ENCODE measurements around the gene RGR.

The RGR gene

DNA sequence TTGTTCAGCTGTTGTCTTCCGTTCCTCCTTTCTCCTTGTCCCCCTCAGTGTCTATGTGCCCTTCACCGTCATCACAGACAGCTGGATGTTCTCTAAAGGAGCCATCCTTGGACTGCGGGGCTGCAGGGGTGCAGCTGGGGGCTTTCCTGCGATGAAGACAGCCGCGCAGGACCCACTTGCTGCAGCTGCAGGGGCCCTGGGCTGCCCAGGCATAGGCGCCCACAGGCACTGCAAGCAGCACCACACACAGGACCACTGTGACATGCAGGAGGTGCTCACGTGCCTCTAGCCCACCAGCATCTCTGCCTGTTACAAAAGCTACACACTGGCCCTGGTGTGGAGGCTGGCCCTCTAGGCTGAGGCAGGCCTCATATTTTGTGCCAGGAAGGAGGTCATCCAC lies 22.9 kb upstream of the RGR start:
- no peak for DNase-seq (ENCODE audit: low spot score)

DNA sequence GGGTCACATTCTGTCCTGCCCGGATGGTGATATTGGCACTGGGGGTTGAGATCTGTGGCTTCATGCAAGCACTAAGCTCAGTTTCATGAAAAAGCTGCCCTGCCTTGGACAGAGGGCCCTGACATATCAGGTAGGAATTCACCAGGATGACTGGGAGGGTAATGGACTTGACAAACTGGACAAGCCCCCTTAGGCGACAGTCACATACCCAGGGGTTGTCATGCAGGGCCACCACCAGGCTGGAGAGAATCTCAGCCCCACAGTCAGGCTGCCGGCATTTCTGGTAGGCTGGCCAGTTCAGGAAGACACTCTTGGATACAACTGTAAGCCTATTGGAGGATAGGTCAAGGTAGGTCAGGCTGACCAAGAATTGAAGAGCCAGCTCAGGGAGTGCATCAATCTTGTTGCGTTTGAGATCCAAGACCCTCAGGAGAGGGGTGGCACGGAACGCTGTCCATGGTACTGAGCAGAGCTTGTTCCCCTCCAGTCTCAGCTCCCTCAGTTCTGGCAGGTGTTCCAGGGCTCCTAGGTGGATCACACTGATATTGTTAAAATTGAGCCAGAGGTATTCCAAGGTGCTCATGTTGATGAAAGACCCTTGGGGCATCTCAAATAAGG lies 20.3 kb upstream of the RGR start:
- DNase-seq (ENCODE audit: low spot score), result no peak

DNA sequence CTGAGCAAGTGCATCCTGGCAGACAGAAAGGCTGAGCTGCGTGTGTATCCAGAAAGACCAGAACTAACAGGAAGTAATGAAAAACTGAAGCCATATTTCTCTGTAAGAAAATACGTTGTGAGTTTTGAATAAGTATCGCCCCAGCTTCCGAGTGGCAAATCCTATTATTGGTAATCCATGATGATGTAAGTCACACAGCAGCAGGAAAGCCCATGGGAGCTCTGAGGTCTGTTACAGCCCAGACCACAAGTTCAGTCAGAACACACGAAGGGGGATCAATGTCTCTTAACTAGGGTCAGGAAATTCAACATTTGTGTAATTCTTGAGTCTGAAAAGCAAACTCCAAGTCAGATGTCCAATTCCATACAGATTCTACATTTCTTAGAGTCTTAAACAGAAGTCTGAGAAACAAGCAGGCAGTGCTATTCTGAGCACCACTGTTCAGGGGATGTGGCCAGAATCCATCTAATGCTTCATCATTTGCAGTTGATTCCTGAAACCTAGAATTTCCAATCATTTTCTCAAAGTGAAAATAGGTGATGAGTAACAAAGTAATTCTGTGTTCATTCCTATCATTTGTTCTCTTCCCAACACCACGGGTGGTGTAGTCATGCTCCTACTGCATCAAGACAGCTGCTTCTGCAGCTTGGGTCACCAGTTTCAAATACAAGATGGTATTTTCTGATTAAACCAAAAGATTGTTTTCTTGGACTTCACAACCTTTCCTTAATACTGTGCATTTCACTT lies 19.3 kb upstream of the RGR start, which contains the start of gene LRIT2:
Gene LRIT2, minus strand, starts transcription at position 118 of the 747 bp plus-strand sequence. Its CDS starts 24 bp downstream, at position 94.
- DNase-seq (ENCODE audit: low spot score), result no peak

DNA sequence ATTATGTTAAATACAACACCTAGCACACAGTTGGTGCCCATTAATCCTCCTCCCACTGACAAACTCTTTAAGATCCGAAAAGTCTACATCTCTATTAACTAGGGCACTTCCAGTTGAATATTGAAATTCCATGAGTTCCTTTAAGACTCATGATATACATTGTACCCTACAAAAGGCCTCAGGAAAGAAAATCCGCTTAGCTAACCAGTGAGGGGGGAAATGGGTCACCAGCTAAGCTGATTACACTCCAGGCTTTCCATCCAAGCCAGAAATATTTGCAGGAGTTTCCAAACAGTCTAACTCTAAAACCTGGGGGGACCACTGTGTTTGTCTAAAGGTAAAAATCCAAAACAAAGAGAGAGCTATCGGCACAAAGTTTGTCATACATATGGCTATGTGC lies 18.2 kb upstream of the RGR start:
- no peak for DNase-seq (ENCODE audit: low spot score)

DNA sequence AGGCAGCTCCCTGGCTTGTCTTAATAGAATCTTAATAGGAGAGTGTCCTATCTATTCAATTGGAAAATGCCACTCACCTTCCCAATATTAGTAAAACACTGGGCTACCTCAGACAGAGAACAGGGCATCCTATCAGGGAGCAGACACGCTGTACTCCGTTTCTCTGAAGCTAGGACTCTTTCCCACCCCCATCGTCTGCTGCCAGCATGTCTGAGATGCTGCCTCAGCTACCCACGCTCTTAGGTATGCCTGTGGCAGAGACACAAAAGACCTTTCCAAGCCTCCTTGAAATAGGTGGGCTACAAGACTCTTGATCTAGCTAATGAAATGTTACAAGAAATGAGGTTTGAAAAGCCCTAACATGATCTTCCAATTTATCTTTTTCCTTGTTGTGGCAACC lies 17.0 kb upstream of the RGR start:
- no peak for DNase-seq (ENCODE audit: low spot score)

DNA sequence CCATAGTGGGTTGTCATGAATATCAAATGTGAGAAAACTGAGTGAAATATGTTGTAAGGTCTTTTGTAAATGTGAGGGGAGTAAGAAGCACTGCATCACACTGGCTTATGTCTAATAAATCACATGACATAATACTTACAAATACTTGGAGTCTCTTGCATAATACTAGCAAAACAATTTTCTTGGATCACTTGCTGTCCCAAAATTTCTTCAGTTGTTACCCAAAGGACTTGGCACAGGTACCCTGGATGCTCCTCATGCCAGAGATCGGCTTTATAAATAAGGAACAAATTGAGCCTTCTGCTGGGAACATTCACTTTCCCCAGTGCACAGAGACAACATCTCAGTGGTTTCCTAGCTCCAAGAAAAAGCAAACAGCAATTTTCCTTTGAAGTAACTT lies 14.5 kb upstream of the RGR start:
- DNase-seq (ENCODE audit: low spot score), result no peak

DNA sequence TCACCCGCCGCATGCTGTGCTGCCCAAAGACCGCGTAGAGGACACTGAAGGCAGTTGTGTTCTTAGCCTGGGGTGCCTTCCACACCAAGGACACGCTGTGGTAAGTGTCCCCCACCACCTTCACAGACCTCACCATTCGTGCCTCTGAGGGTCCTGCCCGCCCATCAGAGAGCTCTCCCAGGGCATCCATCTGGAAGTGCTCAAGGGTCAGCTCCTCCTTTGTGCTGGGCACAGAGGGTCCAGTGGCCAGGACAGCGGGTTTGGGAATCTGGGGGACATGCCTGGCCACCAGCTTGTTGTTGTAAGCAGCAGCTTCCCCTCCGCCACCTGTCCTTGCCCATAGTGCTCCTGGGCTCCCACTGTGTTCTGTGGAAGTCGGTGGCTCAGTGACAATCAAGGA lies 12.5 kb upstream of the RGR start:
- no peak for DNase-seq (ENCODE audit: low spot score)

DNA sequence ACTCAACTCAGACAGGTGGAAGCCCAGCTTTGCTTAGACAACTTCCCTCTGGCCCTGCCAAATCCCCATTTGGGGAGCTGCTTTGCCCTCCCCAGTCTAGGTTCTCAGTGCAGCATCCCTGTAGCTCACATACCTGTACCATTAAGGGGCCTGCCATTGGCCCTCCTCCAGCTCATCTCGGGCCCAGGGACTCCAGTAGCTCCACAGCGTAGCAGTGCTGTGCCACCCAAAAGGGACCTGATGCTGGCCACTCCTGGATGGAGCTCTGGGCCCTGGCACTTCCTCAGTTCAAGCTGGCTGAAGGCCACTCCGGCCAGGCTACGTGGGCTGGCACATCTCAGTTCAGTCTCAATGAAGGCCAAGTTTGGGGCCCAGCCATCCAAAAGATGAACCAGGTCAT lies 10.9 kb upstream of the RGR start:
- no peak for DNase-seq (ENCODE audit: low spot score)

DNA sequence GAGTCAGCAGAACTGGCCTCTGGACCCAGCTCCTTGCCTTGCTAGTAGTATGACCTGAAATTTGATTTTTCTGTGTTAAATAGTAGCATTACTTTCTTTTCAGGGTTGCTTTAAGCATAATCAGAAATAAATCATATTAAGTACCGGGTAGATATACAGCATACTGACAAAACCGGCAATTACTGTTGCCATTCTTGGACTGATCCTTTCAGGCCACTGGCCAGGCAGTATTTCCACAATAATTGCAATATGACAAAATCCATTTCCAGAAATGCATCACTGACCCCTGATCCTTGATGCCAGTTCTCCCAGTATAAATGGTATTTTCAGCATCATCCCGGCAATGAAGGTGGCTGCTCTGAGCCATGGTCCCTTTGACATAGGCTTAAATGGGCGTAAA lies 10.4 kb upstream of the RGR start:
- DNase-seq (ENCODE audit: low spot score), result no peak

DNA sequence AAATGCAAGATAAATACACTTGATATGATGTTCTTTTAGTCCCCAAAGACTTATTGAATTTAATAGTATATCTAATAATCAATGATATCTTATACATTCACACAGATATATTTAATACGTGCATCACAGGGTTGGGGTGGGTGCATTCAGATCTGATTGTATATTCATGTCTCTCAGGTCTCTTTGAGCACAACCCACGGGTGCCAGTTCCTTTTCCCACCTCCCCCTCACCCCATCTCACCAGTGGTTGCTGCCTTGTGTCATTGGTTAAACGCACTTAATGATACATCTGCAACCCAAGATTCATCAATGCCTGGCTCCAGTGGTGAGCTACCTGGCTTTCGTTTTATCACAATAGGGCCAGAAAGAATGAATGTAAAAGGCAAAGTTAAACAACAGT lies 9.8 kb upstream of the RGR start:
- no peak for DNase-seq (ENCODE audit: low spot score)

DNA sequence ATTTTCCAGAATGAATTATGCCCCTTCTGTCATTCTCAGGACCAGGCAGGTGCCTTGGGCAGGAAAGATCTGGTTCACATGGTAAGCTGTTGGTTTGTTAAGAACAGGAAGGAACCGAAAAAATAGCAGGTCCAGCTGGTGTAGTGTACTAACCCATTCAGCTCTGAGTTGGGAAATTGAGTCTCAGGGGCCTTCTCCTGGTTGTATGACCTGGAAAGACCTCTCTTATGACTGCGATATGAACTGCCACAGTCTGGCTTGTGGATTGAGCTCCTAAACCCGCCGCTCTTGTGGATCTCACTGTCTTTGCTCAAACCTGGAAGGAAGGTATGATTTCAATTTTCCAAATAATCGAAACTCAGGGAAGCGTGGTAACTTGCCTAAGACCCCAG lies 8.1 kb upstream of the RGR start:
- DNase-seq (ENCODE audit: low spot score), result no peak

DNA sequence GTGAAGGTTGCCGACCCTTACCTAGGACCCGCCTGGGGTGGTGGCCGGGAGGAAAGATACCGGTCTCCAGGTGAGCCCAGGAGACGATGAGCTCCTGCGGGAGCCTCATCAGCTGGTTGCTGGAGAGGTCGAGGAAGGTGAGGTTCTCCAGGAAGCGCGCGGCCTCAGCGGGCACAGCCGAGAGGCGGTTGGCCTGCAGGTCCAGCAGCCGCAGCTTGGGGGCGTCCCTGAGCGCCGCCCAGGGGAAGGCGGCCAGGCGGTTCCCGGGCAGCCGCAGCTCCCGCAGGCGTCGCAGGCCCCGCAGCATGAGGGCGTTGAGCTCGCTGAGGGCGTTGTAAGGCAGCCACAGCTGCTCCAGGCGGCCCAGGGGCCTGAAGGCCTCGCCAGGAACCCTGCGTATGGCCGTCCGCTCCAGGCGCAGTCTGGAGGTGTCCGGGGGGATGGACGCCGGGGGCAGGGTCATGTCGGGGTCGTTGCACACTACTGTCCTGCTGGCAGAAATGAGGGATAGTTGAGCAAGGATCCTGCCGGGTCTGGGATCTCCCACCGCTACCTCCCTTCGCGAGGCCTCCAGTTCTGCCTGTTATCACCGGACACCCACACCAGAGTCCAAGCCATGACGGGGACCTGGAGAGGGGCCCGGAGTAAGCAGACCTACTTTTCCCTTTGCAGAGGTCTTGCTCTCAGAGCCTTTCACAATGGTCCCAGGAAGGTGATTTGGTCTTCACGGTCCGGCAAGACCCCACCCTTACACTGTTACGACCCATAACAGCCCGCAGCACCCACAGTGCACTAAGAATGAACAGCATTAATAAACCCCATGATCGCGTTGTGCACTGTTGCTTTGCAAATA lies 7.4 kb upstream of the RGR start:
- no peak for DNase-seq (ENCODE audit: low spot score)

DNA sequence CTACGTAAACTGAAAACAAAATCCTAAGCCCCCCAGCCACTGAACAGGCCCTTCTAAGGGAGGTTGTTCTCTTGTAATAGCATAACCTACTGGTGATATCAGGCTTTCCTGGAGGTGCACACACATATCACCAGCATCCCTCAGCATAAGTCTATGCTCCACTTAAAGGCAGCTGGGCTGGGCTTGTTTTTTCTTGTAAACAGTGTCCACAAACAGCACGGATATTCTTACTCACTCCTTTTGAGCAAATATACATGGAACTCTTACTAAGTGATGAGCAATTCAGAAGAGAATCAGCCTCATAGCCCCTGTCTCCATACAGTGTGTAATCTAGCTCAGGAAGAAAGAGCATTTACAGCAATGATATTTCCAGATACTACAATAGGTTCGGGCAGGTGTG lies 5.9 kb upstream of the RGR start:
- no peak for DNase-seq (ENCODE audit: low spot score)

DNA sequence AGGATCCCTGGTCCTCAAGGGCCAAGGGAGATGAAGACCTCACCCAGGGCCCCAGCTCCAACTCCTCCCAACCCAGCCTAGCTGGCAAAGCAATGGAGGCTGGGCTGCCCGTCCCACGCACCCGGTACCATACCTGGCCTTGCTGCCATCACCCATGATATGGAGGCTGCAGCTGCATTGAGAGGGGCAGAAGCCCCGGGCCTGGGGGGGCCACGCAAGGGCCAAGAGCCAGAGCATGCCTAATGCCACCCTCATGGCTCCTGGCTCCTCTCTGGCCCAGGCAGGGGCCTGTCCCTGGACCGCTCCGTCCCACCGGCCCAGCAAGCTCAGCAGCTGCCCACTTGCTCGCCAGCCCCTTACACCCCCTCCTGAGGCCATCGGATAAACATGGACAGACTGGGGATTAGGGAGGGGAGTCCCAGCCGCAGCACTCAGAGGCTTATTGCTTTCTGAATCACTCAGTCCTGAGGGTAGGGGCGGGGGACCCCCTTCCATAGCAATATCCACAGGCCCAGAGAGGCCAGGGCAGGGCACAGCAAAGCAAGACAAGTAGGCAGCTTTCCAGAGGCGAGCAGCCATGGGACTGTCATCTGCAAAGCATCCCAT lies 3.6 kb upstream of the RGR start, which contains the start of gene LRIT1:
Gene LRIT1, minus strand, starts transcription at position 362 of the 606 bp plus-strand sequence. Its CDS starts 107 bp downstream, at position 255.
- no peak for DNase-seq (ENCODE audit: low spot score)

DNA sequence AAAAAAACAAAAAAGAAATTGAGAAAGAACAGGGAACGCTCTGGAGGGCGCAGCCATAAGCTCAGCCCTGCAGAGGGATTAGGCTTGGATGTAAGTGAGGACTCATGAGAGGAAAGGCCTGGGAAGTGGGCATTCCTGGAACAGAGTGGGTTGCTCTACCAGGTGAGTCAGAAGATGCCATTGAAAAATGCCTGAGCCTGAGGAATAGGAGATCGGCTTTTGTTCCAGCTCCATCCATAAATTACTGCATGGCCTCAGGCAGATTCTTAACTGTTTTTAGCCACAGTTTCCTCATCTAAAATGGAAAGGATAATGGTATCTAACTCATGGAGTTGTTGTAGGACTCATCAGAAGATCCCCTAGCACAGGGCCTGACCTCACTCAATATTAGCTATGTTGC lies 1.1 kb upstream of the RGR start:
- DNase-seq (ENCODE audit: low spot score), result no peak

DNA sequence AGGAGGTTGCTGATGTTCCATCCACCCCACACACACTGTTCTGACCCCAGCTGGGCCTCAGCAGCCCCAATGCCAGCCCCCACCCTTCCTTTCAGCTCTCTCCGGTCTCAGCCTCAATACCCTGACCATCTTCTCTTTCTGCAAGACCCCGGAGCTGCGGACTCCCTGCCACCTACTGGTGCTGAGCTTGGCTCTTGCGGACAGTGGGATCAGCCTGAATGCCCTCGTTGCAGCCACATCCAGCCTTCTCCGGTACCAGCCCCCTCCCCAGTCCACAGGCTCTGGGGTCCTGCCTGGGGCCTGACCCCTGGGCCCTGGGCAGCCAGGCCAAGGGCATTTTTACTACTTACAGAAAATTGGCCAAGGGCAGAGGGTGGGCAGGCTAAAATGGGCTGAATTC lies 2.6 kb downstream of the RGR start:
- no peak for DNase-seq (ENCODE audit: low spot score)

DNA sequence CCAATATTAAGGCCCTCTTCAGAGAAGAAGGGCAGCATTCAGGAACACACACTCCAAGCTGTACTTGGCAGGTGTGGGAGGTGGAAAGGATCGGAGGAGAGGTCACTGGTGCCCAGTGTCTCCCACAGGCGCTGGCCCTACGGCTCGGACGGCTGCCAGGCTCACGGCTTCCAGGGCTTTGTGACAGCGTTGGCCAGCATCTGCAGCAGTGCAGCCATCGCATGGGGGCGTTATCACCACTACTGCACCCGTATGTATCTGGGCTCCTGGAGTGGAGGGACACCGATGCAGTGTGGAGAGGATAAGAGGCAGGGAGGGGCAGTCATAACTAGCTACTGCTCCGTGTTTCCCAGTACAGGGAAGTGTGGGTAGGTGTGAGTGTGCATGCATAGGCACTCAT lies 3.9 kb downstream of the RGR start:
- no peak for DNase-seq (ENCODE audit: low spot score)

DNA sequence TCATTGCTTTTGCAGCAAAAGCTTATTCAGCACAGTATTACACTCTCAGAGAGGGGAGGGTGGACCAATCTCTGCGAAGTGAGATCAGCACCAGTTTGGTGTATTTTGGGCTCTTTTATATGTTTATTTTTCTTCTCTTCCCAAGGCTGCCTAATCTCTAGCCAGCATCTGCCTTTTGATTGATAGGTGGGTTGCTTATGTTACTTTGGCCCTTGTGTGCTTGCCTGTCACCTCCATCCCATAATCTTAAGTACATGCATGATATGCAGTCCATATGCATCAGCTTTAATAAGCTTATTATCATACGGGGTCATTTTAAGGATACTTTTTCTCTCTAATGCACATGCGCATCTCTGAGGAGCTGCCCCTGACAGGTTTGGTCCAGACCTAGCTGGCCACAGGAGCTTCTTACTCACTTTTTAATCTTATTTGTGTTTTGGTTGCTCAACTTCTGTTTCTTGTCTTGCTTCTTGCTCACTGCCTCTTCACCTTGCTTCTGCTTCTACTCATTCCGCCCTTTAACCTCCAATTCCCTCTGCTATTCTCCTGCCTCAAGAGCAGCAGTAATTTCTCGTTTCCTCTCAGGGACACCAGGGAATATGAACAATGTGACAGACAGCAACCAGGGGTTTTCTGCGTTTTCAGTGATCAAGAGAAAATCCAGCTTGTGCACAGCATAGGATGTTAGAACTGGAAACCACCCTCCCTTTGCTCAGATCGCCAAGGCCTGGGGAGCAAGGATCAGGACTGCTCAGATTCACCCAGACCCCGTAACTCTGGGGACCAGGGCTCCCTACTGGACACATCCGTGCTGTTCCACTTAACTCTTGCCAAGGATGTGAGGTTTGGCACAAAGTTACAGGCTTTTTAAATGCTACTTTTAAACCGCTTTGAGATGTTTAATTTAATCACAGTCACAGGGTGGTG lies 10.0 kb downstream of the RGR start:
- DNase-seq (ENCODE audit: low spot score), result no peak

DNA sequence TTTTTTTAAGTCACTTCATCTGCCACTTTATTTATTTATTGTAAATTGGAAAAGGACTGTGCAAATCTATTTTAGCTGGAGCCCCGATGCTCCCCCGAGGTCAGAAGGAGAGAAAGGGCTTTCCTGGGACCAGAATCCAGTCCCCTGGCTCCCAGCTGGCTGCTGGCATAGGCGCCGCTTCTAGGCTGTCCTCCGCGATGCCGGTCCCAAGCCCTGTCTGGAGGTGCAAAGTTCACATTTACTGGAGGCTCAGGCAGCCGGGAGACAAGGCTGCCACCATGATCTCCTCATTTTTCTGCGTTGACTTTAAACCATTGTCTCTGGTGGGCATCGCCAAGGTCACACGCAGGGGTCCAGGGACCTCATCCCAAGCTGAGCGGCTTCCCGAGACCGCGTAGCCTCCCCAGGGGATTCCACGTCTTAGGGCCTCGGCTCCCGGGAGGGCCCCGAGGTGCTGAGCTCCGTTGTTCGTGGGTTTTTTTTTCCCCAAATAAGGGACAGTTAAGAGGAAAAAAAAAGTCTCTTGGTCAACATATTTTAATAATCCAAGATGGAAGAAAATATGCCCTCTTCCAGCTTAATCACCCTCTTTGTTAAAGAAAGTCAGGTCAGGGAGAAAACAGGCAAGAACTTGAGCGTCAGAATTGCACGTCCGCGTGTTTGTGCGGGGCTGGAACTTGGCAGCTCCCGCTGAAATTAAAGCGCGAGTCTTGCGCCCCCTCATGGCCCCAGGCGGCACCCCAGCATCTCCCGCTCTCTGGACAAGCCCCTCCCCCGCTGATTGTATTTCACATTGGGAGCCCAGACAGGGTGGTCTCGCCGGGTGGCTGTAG lies 11.9 kb downstream of the RGR start:
- no peak for DNase-seq (ENCODE audit: low spot score)

DNA sequence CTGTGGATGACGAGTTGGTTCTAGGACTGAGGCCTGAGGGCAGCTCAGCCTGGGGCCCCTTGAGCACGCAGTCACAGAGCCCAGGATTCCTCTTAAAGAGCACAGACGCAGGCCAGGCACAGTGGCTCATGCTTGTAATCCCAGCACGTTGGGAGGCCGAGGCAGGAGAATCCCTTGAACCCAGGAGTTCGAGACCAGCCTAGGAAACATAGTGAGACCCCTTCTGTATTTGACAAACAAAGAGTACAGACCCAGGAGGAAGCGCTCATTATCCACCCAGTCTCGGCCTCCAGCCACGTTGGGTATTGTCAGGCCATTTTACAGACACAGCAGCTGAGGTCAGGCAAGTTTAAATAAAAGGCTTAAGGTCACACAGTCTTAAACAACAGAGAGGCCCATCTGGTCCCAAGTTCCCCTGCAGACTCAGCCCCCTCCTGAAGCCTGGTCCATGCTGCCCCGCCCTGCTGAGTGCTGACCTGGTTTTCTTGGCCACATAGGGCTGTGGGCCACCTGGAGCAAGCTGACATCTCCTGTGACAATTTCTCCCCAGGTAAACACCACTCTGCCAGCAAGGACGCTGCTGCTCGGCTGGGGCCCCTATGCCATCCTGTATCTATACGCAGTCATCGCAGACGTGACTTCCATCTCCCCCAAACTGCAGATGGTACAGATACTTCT lies 12.6 kb downstream of the RGR start:
- DNase-seq (ENCODE audit: low spot score), result no peak

Measured in HuH-7.5 (cell line).